Small intestine (tissue), 7 donors: ENCODE data around the gene NEK11. TPM values are rescaled to one million over a fixed set of nuclear protein-coding genes. Genes with fewer than 3 reads are reported as not detected.

Experiments used
- DNase-seq, 2 donors: peaks; one replicate each; pipeline versions ENCODE4 v3.0.0 to v3.0.0-alpha.2; 2013
- FAIRE-seq: peaks from 2 replicates; lab custom pipeline; 2012; peaks lifted over from hg19 to GRCh38; lab: Jason Lieb, UNC
- H3K27ac ChIP-seq, 3 donors: one replicate each; pipeline ENCODE4 v1.5.1; 2013; ENCODE audit warnings: low read length in 2 of 3, mild to moderate bottlenecking in 2 of 3, control low read depth in 1 of 3, inconsistent platforms in 1 of 3, low read depth in 1 of 3, moderate library complexity in 1 of 3
- H3K27me3 ChIP-seq, 3 donors: one replicate each; pipeline ENCODE4 v1.6.1; 2013; ENCODE audit warnings: low read length in 3 of 3, inconsistent platforms in 1 of 3; ENCODE audit not compliant: control insufficient read depth in 3 of 3, insufficient read depth in 3 of 3
- H3K36me3 ChIP-seq, 3 donors: one replicate each; pipeline ENCODE4 v1.6.1; 2013; ENCODE audit warnings: low read length in 3 of 3, inconsistent platforms in 1 of 3, low read depth in 1 of 3, mild to moderate bottlenecking in 1 of 3, moderate library complexity in 1 of 3; ENCODE audit not compliant: control insufficient read depth in 3 of 3, insufficient read depth in 2 of 3
- H3K4me1 ChIP-seq, 3 donors: one replicate each; pipeline ENCODE4 v1.6.1; 2013; ENCODE audit warnings: low read length in 2 of 3, inconsistent platforms in 1 of 3, low read depth in 1 of 3, mild to moderate bottlenecking in 1 of 3, moderate library complexity in 1 of 3; ENCODE audit not compliant: control insufficient read depth in 3 of 3, insufficient read depth in 2 of 3
- H3K4me3 ChIP-seq, 3 donors: one replicate each; pipeline ENCODE4 v1.5.1; 2013; ENCODE audit warnings: low read length in 3 of 3, control low read depth in 1 of 3, inconsistent platforms in 1 of 3, low read depth in 1 of 3, mild to moderate bottlenecking in 1 of 3, moderate library complexity in 1 of 3
- H3K9me3 ChIP-seq, 2 donors: one replicate each; pipeline ENCODE4 v1.6.1; 2013; ENCODE audit warnings: low read depth in 1 of 2, low read length in 1 of 2; ENCODE audit not compliant: control insufficient read depth in 2 of 2, insufficient read depth in 1 of 2
- WGBS, 3 donors: extraction: QIAGEN DNeasy Blood & Tissue Kit; methylation state at CpG; one replicate each; pipeline ENCODE4 v1.1.7; 2013; 5-methylcytosine and 5-hydroxymethylcytosine counted together
- polyA plus RNA-seq, 4 donors: library from polyadenylated mRNA; stranded (reverse) in 3 of 4; unstranded in 1 of 4; fragments of 200-250 nt in 3 of 4; fragments of 120-200 nt in 1 of 4; gene quantifications; one replicate each; pipeline versions ENCODE4 v1.2.1 to v1.2.3, GENCODE V29; 2013
- donor health status: healthy with polysubstance abuse.
- donor health status: control.
- donor health status: control.
- donor health status: Bipolar disorder and iron deficiency.
- donor health status: healthy.

Gene NEK11
- polyA plus RNA-seq, 4 donors: 0.81 to 11.0 (median 1.2) TPM

- no peak for DNase-seq
- Histone ChIP-seq H3K4me3 (no peak overlapping the region), H3K4me1 (no peaks in the 10 kb centered on the region), H3K27me3 (no peaks in the 10 kb centered on the region), H3K9me3 (no peaks in the 10 kb centered on the region), H3K36me3 (no peaks in the 10 kb centered on the region), H3K27ac (no peak overlapping the region)
- WGBS, 3 donors: 72 to 75% (median 75%) methylated on average over 3 of the region's 3 CpGs
- no peak for FAIRE-seq
These were observed 257.2 kb downstream of the NEK11 start for GRCh38 chr3:131283862-131284261.

GRCh38 chr3:131284302-131284701 lies 257.6 kb downstream of the NEK11 start:
- DNase-seq (no peak), FAIRE-seq (no peak)
- 65 to 86% (median 75%) methylated on average over 1 of the region's 1 CpG for WGBS, 3 donors
- Histone ChIP-seq H3K4me3 (no peak overlapping the region), H3K36me3 (no peaks in the 10 kb centered on the region), H3K27me3 (no peaks in the 10 kb centered on the region), H3K4me1 (no peaks in the 10 kb centered on the region), H3K9me3 (no peaks in the 10 kb centered on the region), H3K27ac (no peak overlapping the region)

- no peak overlapping the region for H3K4me3 ChIP-seq
- H3K4me1 ChIP-seq: no peaks in the 10 kb centered on the region
- FAIRE-seq (no peak), DNase-seq (no peak)
- no peaks in the 10 kb centered on the region for H3K9me3 ChIP-seq
- H3K36me3 ChIP-seq: no peaks in the 10 kb centered on the region
- H3K27ac ChIP-seq: no peak overlapping the region
- H3K27me3 ChIP-seq: no peaks in the 10 kb centered on the region
- WGBS, 3 donors: 82 to 87% (median 85%) methylated on average over 3 of the region's 3 CpGs
These were observed 258.8 kb downstream of the NEK11 start for GRCh38 chr3:131285456-131285855.

- Histone ChIP-seq H3K9me3 (no peaks in the 10 kb centered on the region), H3K27me3 (no peaks in the 10 kb centered on the region), H3K4me1 (no peaks in the 10 kb centered on the region), H3K27ac (no peak overlapping the region), H3K4me3 (no peak overlapping the region), H3K36me3 (no peaks in the 10 kb centered on the region)
- WGBS, 3 donors: 94 to 100% (median 98%) methylated on average over 1 of the region's 1 CpG
- DNase-seq (no peak), FAIRE-seq (no peak)
These were observed 273.2 kb downstream of the NEK11 start for GRCh38 chr3:131299836-131300235.

- H3K9me3 ChIP-seq: no peaks in the 10 kb centered on the region
- H3K4me3 ChIP-seq: no peak overlapping the region
- H3K36me3 ChIP-seq: no peaks in the 10 kb centered on the region
- FAIRE-seq (no peak), DNase-seq (no peak)
- H3K4me1 ChIP-seq: no peaks in the 10 kb centered on the region
- no peak overlapping the region for H3K27ac ChIP-seq
- no peaks in the 10 kb centered on the region for H3K27me3 ChIP-seq
These were observed 277.2 kb downstream of the NEK11 start for GRCh38 chr3:131303848-131304247.

- Histone ChIP-seq H3K4me3 (no peak overlapping the region), H3K36me3 (no peaks in the 10 kb centered on the region), H3K4me1 (no peaks in the 10 kb centered on the region), H3K27me3 (no peaks in the 10 kb centered on the region), H3K27ac (no peak overlapping the region), H3K9me3 (no peaks in the 10 kb centered on the region)
- DNase-seq (no peak), FAIRE-seq (no peak)
- 85 to 88% (median 88%) methylated on average over 5 of the region's 5 CpGs for WGBS, 3 donors
These were observed 278.2 kb downstream of the NEK11 start for GRCh38 chr3:131304890-131305289.

- Histone ChIP-seq H3K27ac (no peak overlapping the region), H3K4me1 (no peaks in the 10 kb centered on the region), H3K9me3 (no peaks in the 10 kb centered on the region), H3K27me3 (no peaks in the 10 kb centered on the region), H3K36me3 (no peaks in the 10 kb centered on the region), H3K4me3 (no peak overlapping the region)
- no peak for DNase-seq
- FAIRE-seq: no peak
These were observed 279.6 kb downstream of the NEK11 start for GRCh38 chr3:131306242-131306641.

GRCh38 chr3:131314318-131314717 lies 287.6 kb downstream of the NEK11 start:
- no peak for FAIRE-seq
- Histone ChIP-seq H3K36me3 (no peaks in the 10 kb centered on the region), H3K9me3 (no peaks in the 10 kb centered on the region), H3K27ac (no peak overlapping the region), H3K27me3 (no peaks in the 10 kb centered on the region), H3K4me3 (no peak overlapping the region), H3K4me1 (no peaks in the 10 kb centered on the region)
- DNase-seq: no peak

GRCh38 chr3:131315162-131315561 lies 288.5 kb downstream of the NEK11 start:
- Histone ChIP-seq H3K27ac (no peak overlapping the region), H3K9me3 (no peaks in the 10 kb centered on the region), H3K27me3 (no peaks in the 10 kb centered on the region), H3K4me3 (no peak overlapping the region), H3K36me3 (no peaks in the 10 kb centered on the region), H3K4me1 (no peaks in the 10 kb centered on the region)
- FAIRE-seq: no peak
- DNase-seq: no peak
- WGBS, 3 donors: 84 to 88% (median 85%) methylated on average over 2 of the region's 2 CpGs
